ENCODE measurements around the gene NCK2.
A peak's percentile ranks its signal among the peaks of the same experiment; 100 is the strongest.

The NCK2 gene

DNA sequence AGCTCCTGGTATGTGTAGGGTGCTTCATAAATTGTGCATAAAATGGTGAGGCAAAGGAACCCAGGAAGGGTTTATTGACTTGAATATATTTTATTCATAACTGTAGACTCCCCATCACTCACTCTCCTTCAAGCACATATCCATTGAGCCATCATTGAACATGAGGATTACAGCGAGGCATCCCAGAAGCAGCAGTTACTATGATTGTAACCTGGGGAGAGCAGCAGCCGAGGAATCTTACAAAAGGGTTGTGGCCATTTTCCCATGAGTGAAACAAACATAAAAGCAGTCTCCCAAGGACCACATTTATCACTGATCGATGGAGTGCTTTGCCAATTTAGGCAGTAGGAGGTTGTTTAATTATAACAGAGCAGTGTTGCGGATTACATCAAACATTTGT lies 183.4 kb downstream of the NCK2 start:
- no peak for DNase-seq (ENCODE audit: low read depth)

GRCh38 chr2:105928563-105928962 lies 183.9 kb downstream of the NCK2 start:
- no peak for DNase-seq (ENCODE audit: low read depth)

GRCh38 chr2:105929516-105929915 lies 184.8 kb downstream of the NCK2 start:
- peak; percentile 22 for DNase-seq (ENCODE audit: low read depth)

- DNase-seq (ENCODE audit: low read depth), result no peak
These were observed 187.9 kb downstream of the NCK2 start for GRCh38 chr2:105932582-105932981.

GRCh38 chr2:105933906-105934305 lies 189.2 kb downstream of the NCK2 start:
- DNase-seq (ENCODE audit: low read depth), result no peak

DNA sequence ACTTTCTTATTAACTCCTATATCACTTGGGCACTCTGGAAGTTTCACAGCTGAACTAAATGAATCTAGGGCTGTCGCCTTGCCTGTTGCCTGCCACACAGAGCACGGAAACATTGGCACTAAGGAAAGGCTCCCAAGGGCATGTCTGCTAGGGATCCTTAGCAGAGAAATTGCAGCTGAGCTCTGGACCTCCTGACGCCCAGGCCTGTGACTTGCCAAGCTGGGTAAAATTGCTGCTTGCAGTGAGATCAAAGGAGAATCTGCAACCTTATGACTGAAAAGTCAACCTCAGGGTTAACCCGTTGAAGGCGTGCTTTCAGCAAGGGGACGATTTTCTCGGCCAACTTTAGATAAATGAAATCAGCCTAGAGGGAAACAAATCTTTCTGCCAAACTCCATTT lies 189.8 kb downstream of the NCK2 start:
- DNase-seq (ENCODE audit: low read depth), result peak; percentile 4

DNA sequence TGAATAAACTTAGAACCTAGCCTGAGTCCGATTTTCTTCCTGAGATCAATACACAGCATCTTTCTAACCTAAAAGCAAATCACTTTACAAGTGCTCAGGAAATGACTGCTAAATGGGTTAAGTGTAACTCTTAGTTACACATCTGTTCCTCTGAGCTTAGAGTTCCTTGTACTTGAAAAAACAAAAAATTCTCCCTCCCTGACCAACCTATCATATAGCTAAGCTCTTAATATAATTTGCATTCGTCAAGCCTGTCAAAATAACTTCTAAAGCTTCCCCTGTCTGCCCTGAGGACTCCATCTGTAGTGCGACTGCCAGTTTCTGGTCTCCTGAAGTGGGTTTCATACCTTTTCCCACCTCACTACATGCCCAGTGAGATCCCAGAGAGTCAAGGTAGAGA lies 190.4 kb downstream of the NCK2 start:
- no peak for DNase-seq (ENCODE audit: low read depth)

DNA sequence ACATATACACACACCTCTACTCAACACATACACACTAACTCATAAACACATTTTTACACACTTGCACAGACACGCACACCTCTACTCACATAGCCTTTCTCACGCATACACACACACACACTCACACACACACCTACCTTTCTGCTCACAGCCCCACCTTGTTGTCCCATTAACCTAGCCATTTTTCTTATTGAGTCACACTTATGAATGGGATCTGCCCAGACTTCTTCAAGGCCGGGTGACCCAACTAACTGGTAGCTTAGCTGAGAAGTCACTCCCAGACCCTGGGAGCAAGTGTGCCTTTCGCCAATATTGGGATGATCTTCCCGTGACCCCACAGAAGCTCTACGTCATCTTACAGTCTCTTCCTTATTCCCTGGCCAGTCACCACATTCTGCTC lies 192.2 kb downstream of the NCK2 start:
- DNase-seq (ENCODE audit: low read depth), result no peak

- no peak for DNase-seq (ENCODE audit: low read depth)
These were observed 192.9 kb downstream of the NCK2 start for GRCh38 chr2:105937498-105938097.
